ELF-1 (cell line): ENCODE data around the gene AQP2.
A peak's percentile ranks its signal among the peaks of the same experiment; 100 is the strongest.
"Not testable (repeated sequence)": the region's sequence is repeated elsewhere in the genome, so short reads cannot be mapped to it uniquely, and the experiment has no call there.

Experiments
- DNase-seq: peaks from one replicate; pipeline ENCODE4 v3.0.0-alpha.2; 2016; ENCODE audit warnings: low read depth, low spot score

AQP2 gene

DNA sequence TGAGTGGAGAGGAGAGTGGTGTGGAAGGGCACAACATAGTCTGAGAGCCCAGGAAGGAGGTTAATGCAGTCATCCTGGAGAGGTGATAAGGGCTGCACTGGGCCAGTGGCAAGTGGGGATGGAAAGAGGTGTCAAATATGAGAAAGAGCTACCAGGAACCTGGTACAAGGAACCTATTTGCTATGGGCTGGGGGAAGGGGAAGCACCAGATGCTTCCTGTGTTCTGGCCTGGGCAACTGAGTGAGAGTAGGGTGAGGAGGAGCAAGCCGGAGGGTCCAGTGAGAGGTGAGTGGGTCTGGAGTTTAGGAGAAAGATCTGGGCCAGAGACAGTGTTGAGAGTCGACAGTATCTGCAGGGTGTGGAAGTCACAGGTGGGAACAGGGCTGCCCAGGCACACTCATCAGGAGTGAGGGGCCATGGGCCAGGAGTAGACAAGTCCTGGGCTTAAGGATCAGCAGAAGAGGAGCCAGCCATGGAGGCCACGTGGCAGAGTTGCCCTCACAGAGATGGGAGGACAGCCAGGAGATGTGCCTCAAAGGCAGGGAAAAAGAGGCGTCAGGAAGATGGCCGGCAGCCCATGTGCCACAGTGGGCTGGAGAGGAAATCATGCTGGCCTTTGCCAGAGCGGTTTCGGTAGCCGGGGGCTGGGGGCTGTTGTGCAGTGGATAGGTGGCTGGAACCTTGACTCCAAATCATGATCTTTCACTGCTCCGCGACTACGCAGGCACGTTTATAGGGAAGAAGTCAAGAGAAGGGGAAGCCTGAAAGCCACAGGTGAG is 19.3 kb downstream of the AQP2 start:
- DNase-seq: no peak

DNA sequence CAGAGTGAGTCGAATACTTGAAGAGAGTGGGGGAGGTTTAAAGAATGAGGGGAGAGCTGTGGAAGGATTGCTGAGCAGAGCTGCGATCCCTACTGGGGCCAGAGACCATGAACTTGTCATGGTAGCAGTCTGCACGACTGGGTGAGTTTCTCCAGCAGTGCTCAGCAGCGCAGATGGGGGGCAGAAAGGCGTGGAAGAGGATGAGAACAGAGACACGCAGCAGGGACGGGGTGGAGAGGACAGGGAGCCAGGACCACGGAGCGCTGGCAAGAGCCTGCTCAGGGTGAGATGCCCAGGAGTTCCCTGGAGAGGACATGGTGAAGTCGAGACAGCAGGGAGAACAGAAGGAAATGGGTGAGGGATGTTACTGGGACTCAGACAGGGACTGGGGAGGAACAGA is 20.1 kb downstream of the AQP2 start:
- no peak for DNase-seq

DNA sequence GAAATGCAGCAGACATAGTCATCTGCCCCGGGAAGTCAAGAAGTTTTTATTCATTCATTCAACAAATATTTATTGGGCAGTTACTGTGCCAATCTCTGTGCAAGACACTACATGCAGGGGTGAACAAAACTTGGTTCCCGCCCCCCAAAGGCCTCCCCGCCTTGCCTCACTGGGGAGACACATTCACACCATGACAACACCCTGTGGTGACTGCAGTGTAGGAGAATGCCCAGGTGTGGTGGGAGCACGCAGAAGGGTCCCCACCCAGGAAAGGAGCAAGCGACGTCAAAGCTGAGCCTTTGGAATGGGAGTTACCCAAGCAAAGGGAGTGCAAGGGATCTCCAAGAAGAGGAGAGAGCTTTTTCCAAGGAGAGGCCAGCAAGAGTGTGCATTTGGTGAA is 20.6 kb downstream of the AQP2 start:
- no peak for DNase-seq

DNA sequence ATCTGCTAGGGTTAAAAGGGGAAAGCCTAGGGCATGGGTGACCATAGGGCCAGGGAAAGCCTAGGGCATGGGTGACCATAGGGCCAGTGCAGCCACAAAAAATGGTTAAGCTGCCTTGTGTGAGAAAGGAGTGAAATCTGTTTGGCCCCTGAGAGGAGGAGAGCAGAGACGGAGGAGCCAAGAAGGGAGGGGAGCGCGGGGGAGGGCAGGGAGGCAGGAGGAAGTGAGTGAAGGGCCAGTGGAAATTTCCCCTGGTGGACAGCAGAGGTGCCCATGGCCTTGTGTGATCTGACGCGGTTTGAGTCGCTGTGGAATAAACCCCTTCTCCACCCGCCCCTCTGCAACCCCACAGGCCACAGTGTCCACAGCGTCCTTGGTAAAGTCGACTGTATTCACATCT is 21.6 kb downstream of the AQP2 start:
- DNase-seq: no peak

DNA sequence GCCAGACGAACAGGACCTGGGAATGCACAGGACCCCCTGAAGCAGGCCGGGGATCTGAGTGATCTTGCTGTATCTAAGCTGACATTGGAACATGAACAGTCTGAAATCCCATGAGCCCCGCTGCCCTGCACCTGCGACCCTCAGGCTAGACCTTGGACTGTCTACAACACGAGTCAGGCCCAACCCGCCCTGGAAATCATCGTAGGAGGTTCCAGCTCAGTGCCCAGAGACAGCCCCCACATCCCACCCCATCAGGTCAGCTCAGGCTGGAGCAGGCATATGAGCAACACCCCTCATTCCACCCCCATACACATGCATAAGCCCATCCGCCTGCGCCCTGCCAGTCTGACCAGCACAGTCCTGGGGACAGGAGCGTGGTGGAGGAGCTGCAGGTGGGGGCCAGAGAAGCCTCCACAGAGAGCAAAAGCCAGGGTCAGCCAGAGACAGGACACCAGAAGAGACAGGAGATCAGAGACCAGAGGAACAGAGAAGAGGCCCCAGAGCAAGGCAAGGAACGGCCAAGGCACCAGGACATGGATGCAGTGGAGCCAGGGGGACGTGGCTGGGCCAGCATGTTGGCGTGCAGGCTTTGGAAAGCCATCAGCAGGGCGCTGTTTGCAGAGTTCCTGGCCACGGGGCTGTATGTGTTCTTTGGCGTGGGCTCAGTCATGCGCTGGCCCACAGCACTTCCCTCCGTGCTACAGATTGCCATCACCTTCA is 22.3 kb downstream of the AQP2 start, which contains the start of gene AQP6:
Gene AQP6, plus strand, starts transcription at position 307 of the 720 bp plus-strand sequence. Its CDS starts 227 bp downstream, at position 534.
- DNase-seq: no peak

DNA sequence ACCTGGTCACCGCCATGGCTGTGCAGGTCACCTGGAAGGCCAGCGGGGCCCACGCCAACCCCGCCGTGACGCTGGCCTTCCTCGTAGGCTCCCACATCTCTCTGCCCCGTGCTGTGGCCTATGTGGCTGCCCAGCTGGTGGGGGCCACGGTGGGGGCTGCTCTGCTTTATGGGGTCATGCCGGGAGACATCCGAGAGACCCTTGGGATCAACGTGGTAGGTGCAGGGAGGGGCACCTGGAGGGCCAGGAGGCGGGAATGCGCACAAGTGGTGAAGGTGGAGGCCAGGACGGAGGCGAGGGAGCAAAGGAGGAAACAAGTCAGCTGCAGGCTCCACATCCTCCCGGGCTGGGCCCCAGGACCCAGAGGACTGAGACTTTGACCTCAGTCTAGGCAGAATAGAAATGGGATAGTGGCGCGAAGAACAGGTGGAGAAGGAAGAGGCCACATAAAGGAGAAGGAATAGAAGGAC is 22.9 kb downstream of the AQP2 start:
- no peak for DNase-seq

DNA sequence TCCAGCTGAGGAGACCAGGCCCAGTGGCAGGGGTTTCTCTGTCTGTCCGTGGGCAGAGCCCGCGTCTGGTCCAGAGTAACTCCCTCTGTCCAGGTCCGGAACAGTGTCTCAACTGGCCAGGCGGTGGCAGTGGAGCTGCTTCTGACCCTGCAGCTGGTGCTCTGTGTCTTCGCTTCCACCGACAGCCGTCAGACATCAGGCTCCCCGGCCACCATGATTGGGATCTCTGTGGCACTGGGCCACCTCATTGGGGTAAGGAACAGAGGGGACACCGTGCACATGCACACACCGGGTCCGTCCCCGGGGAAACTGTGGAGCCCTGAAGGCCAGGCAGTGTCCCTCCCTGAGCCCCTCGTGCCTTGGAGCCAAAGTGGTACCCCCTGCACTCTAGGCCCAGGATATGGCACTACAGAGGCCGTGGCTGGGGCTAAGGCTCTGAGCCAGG is 23.7 kb downstream of the AQP2 start:
- peak; percentile 60 for DNase-seq

DNA sequence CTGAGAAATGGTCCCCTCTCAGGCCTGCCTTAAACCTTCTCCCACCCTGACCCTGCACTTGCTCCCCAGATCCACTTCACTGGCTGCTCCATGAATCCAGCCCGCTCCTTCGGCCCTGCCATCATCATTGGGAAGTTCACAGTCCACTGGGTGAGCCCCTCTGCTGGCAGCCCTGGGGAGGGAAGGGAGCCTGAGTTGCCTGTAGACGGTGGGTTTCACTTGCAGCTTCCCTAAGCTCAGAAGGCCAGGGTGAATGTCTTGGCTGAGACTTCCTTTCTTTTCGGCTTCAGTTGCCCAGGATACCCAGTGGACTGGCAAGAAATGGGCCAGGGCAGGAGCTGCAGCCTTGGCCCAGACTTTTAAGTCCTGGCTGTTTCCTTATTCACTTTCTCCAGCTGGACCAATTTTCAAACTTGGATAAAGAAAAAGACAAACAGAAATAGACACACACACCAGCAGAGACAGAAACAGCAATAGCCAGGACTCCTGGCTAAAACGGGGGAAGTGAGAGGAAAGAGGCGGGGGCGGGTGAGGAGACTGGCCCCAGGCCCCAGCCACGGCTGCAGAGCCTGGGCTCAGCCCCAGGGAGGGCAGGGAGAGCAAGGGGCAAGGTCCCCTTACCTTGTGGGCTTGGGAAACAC is 24.3 kb downstream of the AQP2 start:
- no peak for DNase-seq

DNA sequence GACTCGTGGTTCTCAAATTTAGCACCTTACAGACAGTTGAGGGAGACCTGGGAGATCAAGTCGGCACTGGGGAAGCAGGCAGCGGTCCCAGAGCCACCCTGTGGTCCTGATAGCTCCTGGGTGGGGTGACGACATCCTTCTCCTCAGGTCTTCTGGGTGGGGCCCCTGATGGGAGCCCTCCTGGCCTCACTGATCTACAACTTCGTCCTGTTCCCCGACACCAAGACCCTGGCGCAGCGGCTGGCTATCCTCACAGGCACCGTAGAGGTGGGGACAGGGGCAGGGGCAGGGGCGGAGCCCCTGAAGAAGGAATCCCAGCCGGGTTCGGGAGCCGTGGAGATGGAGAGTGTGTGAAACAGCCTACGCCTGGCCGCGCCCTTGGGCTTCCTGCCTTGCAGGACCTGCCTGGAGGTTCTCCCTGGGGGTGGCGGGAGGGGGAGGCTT is 24.8 kb downstream of the AQP2 start:
- DNase-seq: no peak

DNA sequence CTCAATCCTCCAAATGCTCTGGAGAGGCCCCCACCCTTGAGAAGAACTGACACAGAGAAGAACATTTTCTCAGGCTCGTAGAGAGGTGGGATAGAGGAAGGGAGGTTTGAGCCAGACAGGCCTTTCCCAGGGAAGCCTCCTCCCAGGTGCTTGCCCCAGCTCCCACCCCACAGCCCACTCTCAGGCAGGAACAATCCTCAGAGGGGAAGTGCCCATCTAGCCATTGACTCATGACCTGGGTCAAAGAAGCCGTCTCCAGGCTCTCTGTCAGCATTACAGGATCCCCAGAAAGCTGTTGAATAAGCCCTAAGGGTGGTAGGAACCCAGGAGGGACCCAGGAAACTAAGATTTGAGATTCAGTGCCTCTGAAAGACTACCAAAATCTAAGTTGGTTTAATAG is 26.0 kb downstream of the AQP2 start:
- no peak for DNase-seq

DNA sequence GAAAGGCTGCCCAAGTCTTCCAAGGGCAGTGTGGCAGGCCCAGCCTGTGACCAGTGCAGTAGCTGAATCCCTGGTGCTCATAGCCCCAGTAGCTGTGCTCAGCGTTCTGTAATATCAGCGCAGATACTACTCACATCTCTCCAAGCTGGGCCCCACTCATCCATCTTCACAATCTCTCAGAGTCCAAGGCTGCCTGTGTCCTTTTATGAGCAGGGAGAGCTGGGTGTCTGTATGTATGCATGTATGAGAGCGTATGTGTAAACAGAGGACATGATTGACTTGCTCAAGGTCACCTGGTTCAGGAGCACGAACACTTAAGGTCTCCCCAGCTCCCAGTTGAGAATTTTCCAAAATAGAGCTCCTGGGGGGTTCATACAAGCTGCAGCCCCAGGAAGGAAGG is 27.6 kb downstream of the AQP2 start:
- DNase-seq: no peak

DNA sequence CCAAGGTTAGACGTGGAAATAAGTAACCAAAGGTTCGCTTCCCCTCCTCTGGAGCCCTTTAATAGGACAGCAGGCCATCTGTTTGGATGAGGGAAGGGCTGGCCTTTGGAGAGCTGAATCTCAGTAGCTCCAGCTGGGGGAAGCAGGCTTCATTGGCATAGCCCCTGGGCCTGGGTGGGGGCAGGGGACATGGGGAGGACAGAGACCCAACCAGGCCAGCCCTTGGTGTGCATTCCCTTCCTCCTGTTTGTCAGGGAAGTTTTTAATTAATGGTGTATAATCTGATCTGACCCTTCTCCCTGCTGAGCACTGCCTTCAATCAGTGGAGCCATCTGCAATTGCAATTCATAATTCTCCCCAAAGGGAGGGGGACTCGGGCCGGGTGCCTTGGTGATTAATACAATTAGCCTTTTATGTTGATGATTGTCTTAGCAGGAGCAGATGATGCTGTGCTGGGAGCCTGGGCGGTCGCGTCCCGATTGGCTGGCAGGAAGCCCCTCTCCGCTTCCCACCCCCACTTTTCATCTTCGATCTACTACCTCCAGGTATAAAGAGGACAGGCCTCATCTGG is 28.6 kb downstream of the AQP2 start:
- no peak for DNase-seq

DNA sequence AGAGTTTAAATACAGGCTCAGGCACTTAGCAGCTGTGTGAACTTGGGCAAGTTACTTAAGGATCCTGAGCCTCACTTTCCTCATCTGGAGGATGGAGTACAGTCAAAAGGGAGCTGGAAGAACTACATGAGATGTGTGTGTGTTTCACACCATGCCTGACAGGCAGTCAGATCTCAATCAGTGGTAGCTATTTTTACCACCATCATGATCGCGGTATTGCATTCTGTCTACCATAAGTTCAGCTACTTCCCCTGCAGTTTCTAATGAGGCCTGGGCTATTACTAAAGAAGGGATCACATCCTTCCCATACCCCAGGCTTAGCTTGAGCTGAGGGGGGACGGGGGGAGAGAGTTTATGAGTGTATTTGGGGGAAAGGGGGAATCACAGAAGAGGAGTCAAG is 29.3 kb downstream of the AQP2 start:
- DNase-seq: no peak

DNA sequence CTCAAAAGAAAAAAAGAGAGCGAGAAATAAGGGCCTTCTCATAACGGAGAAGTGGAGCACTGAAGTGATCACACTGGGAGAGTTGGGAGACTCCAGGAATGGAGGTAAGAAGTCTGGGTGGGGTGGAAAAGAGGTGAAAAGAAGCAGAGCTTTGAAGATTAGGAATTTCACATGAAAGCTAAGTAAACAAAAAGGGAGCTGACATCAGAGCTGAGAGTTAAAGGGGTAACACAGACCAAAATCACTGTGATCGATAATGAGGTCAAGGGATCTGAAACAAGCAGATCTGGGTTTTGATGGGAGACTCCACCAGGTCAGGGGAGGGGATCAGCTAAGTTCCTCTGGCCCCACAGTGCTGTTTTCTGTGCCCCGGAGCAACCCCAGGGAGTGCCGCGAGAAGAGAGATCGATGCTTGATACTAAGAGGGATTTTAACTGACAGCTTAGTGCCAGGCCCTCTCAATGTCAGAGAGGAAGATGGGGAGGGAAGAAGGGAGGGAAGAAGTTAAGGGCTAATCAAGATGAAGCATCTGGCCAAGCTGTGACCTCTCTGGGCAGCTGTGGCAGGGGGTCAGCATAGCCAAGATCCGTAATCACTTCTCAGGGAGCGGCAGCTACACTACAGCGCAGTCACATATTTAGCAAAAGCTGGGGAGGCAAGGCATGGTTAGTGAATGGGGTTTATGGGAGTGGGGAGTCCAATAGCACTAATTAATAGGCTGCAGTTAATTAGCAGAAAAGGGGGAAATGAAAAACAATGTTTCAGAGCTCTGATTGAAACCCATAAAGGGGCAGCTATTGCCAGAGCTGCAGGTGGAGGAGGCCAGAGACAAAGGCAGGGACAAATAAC is 30.2 kb downstream of the AQP2 start:
- peak; percentile 25 for DNase-seq

DNA sequence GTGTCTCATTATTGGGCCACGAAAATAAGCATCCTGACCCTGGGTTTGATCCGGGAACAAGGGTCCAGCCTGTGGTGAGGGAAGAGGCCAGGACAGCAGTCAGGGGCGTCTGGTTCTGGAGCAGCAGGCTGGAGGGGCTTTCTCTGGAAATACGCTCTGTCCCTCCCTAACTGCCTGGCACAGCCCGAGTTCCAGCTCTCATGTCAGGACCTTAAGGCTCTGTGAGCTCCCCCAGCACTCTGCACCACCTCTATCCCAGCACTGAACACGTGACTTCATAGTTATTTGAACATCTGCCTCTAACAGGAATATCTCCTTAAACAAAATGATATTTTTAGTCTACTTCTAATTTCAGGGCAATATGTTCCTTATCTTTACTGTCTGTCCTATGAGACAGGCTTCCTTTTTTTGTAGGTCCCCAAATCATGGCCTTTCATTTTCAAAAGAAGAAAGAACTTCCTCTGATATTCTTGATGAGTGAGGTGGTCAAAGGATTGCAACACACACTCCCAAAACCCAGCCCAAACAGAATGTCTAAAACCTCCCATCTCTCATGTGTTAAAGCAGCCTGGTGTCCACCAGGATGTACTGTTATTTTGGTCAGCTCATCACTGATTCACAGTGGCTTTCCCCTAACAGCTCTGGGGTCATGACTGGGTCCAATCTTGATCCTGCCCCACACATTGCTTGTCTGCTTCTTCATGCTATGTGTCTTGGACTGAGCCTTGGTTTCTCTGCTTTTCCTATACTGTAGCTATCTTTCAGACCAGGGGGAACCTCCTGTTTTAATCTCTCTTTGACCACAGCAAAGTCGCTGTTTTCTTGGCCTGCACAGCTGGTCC is 31.9 kb downstream of the AQP2 start:
- no peak for DNase-seq

DNA sequence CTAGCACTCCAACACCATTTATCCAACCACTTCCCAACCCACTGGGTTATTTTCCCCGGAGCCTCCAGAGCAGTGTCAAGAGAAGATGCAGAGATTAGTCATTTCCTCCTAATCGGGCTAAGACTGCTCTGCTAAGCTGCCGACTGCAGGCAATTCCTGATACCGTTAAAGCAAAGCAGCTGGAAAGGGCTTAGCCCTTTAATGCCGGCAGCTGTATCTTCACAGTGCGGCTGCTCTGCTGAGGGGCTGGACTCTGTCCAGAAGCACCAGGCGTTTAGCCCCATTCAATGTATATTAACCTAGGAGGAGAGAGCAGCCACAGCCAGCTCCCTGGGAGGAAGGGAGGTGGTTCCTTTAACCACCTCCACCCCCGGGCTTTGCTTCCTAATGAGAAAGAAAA is 33.4 kb downstream of the AQP2 start:
- DNase-seq: peak; percentile 69

DNA sequence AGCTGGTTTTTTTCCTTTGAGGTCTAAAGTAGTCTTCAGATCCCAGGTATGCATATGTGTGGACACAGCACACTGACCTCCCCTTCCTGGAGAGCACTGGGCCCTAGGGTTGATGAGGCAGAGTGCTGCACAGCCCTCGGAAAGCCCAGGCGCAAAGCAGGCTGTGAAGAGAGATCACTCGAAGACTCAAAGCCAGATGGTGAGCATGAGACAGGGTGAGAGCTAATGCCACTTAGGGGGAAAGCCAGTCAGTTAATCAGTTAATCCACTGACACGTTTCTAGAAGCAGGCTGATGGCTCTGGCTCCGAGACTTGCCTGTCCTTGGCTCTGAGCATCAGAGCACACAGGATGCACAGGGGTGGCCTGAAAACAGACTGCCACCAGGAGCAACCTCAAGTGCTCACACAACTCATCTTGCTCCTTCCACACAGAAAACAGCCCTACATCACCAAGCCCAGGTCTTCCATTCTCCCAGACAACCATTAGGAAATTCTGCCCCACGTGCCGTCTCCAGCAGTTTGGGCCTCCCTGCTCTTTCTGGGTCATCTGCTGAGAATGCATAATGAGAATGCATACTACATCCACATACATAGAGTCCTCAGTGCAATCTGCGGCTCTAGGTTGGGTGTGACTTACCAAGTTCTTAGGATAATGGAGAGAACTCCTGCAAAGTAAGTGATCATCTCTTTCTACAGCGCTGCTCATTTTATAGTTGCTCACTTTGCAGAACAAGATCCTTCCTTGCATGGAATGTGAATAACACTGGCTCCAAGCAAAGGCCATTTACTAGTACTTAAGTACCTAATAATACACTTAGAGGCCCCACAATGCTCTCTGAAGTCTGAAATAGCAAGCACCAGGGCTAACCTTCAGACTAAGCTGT is 34.2 kb downstream of the AQP2 start:
- DNase-seq: peak; percentile 31

DNA sequence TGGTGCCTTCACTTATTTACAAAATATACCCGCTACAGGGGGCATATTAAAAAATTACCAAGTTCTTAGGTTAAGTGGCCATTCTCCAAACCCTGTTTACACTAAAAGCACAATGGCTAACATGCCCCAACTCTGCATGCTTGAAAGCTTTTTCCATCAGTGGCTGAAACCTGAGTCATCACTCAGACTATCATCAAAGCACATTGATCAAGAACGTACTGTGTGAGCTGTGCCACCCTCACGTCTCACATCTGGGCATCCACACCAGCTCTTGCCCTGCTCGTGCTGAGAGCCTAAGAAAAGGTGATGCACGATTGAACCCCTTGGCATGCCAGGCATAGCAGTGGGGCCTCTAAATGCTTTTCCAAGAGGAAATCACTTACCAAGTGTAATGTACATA is 35.4 kb downstream of the AQP2 start:
- DNase-seq: no peak

DNA sequence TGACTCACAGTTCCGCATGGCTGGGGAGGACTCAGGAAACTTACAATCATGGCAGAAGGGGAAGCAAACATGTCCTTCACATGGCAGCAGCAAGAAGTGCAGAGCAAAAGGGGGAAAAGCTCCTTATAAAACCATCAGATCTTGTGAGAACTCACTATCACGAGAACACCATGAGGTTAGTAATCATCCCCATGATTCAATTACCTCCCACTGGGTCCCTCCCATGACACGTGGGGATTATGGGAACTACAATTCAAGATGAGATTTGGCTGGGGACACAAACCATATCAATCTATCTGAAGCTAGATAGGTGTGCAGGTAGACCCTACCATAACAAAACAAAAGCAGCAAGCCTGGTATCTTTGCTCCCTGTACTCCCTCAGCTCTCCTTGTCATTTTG is 35.9 kb downstream of the AQP2 start:
- not testable (repeated sequence) for DNase-seq
